Inflammatory macrophage treated with lipopolysaccharide for 4 hours (primary cell): ENCODE measurements around the gene GPANK1.

Experiments used
- DNase-seq: peaks from one replicate; pipeline ENCODE4 v3.0.0-alpha.2; 2020

The GPANK1 gene

DNA sequence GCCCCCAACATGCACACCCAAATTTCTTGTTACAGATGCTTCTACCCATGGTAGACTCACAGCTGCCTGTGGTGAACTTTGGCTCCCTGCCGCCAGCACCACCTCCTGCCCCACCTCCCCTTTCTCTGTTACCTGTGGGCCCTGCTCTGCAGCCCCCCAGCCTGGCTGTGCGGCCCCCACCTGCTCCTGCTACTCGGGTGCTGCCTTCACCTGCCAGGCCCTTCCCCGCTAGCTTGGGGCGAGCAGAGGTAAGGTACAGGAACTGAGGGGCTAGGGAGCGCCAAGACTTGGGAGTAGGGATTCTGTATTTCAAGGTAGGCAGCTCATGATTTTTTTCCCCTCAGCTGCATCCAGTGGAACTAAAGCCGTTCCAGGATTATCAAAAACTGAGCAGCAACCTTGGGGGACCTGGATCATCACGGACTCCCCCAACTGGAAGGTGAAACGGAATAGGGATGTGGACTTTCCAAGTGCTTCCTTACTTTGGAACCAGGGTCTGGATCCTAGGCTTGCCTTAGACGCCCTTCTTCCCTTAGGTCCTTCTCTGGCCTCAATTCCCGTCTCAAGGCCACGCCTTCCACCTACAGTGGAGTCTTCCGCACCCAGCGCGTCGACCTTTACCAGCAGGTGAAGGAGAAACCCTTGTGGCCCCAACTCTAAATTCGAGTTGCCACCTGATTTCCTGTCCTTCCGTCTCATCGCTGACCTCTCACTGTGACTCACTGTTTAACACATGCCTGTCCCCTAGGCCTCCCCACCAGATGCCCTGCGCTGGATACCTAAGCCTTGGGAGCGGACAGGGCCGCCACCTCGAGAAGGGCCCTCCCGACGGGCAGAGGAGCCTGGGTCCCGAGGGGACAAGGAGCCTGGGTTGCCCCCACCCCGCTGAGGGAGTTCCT is 27.9 kb downstream of the GPANK1 start:
- no peak for DNase-seq

DNA sequence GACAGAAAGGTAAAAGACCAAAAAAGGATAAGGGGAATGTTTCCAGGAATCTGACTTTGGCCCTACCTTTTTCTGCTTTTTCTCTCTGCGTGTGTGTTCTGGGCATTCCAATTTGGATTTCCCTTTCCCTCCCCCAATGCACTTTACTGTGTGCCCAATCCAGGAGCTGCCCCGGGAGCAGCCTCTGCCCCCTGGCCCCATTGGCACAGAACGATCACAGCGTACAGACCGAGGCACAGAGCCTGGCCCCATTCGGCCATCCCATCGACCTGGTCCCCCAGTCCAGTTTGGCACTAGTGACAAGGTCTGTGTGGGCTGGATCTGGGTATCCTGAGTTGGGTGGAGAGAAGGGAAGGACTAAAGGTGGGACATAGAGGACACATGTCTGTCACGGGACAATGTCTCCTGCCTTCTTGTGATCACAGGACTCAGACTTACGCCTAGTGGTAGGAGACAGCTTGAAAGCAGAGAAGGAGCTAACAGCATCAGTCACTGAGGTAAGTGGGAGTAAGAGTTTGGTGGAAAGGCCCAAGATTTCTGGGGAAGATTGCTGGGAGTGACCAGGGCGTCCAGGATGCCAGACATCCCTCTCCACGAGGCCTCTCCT is 29.7 kb downstream of the GPANK1 start:
- no peak for DNase-seq

DNA sequence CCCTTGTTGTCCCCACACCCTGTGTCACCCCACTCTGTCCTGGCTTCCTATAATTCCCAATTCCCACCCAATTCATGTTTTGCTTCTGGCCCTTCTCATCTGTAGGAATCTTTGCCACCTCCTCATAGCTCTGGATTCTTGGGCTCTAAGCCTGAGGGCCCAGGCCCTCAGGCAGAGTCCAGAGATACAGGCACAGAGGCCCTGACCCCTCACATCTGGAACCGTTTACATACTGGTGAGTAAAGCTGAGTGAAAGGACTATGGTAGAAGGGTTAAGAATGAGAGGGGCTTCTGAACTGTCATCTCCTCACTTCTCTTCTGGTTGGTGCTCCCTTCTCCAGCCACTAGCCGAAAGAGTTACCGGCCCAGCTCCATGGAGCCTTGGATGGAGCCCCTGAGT is 30.7 kb downstream of the GPANK1 start:
- DNase-seq = no peak

DNA sequence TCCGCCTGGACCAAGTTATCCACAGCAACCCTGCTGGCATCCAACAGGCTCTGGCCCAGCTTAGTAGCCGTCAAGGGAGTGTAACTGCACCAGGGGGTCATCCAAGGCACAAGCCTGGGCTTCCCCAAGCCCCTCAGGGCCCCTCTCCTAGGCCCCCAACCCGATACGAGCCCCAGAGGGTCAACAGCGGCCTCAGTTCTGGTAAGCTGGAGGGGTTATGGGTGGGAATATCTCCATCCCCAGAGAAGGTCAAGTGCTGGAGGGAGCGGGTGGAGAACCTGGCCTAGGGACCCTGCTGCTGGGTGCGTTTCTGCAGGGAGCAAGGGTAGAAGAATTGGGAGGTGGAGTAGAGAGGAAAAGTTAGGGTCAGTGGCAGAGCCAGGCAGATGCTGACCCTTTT is 31.4 kb downstream of the GPANK1 start:
- DNase-seq = no peak

DNA sequence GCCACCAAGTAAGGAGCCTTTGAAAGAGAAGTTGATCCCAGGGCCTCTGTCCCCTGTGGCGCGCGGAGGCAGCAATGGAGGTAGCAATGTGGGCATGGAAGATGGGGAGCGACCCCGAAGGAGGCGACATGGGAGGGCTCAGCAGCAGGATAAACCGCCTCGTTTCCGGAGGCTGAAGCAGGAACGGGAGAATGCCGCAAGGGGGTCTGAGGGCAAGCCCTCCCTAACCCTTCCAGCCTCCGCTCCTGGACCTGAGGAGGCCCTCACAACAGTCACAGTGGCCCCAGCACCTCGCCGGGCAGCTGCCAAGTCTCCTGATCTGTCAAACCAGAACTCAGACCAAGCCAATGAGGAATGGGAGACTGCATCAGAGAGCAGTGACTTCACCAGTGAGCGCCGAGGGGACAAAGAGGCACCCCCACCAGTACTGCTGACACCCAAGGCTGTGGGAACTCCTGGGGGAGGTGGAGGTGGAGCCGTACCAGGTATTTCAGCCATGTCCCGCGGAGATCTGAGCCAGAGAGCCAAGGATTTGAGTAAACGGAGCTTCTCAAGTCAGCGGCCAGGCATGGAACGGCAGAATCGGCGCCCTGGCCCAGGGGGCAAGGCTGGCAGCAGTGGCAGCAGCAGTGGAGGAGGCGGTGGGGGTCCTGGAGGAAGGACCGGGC is 32.4 kb downstream of the GPANK1 start:
- DNase-seq = no peak

DNA sequence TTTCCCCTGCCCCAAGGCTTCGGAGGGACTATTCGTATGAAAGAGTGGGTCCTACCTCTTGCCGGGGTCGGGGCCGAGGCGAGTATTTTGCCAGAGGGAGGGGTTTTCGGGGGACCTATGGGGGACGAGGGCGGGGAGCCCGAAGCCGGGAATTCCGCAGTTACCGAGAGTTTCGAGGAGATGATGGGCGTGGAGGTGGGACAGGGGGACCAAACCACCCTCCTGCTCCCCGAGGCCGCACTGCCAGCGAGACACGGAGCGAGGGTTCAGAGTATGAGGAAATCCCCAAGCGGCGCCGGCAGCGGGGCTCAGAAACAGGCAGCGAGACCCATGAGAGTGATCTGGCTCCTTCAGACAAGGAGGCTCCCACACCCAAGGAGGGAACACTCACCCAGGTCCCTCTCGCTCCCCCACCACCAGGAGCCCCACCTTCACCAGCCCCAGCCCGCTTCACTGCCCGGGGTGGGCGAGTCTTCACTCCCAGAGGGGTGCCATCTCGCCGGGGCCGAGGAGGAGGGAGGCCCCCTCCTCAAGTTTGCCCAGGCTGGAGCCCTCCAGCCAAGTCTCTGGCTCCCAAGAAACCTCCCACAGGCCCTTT is 33.0 kb downstream of the GPANK1 start:
- no peak for DNase-seq

DNA sequence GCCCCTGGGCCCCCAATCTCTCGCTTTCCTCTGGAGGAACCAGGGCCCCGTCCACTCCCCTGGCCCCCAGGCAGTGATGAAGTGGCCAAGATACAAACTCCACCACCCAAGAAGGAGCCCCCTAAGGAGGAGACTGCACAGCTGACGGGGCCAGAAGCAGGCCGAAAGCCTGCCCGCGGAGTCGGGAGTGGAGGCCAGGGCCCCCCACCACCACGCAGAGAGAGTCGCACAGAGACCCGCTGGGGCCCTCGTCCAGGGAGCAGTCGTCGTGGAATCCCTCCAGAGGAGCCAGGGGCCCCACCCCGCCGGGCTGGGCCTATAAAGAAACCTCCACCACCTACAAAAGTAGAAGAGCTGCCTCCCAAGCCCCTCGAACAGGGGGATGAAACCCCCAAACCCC is 33.6 kb downstream of the GPANK1 start:
- DNase-seq = no peak

DNA sequence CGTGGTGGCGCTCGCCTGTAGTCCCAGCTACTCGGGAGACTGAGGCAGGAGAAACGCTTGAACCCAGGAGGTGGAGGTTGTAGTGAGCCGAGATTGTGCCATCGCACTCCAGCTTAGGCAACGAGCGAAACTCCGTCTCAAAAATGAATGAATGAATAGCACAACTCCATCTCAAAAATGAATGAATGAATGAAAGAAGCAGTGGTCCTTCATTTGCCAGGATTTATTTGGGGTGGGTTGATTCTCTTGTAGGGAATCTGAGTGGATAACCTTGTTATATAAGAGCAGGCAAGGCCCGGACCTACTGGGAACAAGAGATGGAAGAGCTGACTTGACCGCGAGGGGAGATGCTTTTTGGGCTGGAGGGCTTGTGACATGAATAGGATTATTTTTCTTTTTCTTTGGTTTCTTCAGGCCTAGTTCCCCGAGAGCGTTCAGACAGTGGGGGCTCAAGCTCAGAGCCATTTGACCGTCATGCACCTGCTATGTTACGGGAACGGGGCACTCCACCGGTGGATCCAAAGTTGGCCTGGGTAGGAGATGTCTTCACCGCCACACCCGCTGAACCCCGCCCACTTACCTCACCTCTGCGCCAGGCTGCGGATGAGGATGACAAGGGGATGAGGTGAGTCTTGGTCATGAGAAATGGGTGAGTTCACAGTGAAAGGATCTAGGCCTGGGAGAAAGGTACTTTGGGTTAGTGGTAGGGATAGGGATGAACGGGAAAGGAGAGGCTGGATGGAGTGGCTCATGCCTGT is 34.4 kb downstream of the GPANK1 start:
- DNase-seq = no peak

DNA sequence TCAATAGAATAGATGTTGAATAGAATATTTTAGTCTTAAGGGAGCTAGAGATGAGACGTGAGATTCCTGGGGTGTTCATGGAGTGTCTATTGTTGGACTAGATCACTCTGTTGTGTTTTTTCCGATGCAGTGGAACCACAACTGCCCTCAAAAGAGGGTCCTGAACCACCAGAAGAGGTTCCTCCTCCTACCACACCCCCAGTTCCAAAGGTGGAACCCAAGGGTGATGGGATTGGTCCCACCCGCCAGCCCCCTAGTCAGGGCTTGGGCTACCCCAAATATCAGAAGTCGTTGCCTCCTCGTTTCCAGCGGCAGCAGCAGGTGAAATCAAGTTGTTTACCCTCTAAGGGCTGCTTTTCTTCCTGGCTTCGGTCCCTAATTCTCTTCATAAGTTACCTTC is 35.8 kb downstream of the GPANK1 start:
- DNase-seq = no peak

DNA sequence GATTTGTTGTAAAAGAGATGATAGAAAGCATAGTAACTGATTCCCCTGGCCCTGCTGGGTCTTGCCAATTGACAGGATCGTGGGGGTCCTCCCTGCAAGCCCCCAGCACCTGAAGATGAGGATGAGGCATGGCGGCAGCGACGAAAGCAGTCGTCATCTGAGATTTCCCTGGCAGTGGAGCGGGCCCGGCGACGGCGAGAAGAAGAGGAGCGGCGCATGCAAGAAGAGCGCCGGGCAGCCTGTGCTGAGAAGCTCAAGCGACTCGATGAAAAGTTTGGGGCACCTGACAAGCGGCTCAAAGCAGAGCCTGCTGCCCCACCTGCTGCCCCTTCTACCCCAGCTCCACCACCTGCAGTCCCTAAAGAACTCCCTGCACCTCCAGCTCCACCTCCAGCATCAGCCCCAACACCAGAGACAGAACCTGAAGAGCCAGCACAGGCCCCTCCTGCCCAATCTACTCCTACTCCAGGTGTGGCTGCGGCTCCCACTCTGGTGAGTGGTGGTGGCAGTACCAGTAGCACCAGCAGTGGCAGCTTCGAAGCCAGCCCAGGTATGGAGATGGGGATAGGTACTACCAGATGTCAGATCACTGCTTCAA is 37.0 kb downstream of the GPANK1 start:
- DNase-seq = no peak

DNA sequence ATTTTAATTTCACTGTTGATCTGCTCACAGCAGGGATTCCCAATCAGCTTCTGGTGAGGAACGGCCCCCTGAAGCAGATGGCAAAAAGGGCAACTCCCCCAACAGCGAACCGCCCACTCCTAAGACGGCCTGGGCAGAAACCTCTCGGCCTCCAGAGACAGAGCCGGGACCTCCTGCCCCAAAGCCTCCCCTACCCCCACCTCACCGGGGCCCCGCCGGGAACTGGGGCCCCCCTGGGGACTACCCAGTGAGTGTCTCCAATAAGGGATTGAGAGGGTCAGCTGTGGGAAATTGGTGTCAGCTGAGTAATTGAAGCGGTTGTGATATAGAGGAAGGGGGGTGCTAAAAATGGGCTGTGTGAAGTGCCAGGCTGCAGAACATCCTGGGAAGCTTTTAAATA is 37.8 kb downstream of the GPANK1 start:
- DNase-seq = no peak

DNA sequence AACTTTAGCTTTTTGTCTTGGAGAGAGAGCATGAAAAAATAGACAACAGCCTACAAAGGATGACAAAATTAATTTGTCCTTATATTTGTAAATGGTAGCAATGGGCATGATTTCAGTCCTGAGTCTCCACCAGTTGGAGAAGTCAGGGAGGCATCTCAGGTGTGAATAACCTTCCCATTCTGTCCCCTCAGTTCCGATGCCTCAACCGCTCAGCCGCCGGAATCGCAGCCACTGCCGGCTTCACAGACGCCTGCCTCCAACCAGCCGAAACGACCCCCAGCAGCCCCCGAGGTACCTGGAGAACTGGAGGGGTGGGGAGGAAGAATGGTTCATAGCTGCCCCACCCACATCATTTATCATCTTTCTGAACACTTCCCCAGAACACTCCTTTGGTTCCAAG is 40.7 kb downstream of the GPANK1 start:
- DNase-seq = no peak

DNA sequence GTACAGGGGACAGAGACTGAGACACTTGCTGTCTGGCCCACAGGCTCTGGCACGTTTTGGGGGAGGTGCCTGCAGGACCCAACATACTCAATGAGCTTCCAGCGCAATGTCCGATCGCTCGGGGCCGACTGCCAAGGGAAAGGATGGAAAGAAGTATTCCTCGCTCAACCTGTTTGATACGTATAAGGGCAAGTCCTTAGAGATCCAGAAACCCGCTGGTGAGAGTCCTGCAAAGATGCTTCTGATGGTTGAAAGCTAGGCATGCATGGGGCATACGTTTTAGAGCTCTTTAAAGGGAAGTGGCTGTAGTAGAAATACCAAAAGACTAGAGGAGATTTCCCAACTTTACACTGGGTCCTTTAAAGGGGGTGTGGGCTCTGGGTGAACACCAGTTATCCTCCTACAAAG is 42.1 kb downstream of the GPANK1 start:
- DNase-seq = peak; percentile 34

DNA sequence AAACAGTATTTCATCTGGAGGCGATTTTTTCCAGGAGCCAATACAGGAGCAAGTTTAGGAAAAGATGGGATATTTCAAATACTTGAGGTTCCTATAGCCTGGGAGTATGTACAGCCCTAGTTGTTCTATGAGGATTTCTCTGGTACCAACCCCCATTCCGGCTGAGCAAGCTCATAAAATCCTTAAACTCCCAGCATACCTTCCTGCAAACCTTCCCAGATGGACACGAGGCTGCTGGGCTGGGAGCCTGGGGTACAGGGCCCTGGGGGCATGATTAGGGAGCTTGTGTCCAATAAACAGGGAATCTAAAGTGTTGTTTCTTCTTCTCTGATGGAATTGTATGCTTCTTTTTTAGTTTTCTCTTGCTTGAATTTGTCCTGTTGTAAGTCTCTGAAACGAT is 42.8 kb downstream of the GPANK1 start:
- no peak for DNase-seq

DNA sequence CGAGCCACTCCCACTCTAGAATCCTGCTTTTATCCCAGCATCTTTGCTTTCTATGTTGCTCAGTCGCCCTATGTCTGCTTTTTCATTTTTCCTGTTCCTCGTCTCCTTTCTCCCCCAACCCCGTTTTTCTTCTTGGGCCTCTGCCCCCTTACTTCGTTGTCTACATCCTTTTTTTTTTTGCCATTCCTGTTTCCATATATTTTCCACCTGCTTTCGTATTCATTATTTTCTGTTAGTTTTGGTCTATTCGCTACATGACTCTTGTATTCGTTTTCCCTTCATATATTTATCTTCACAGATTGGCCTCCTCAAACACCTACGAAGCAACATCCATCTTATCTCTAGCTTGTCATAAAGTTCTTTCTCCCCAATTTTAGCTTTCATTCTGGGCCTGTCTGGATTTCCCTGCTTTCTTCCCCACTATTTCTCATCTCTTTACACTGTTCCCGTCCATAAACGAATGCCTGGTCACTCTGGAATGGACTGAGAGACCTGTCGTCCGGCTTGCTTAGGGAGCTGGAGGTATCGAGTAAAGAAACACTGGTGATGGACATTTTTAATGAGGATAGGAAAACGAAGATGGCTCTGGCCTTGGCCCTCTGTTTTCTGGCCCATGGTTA is 43.4 kb downstream of the GPANK1 start:
- no peak for DNase-seq

DNA sequence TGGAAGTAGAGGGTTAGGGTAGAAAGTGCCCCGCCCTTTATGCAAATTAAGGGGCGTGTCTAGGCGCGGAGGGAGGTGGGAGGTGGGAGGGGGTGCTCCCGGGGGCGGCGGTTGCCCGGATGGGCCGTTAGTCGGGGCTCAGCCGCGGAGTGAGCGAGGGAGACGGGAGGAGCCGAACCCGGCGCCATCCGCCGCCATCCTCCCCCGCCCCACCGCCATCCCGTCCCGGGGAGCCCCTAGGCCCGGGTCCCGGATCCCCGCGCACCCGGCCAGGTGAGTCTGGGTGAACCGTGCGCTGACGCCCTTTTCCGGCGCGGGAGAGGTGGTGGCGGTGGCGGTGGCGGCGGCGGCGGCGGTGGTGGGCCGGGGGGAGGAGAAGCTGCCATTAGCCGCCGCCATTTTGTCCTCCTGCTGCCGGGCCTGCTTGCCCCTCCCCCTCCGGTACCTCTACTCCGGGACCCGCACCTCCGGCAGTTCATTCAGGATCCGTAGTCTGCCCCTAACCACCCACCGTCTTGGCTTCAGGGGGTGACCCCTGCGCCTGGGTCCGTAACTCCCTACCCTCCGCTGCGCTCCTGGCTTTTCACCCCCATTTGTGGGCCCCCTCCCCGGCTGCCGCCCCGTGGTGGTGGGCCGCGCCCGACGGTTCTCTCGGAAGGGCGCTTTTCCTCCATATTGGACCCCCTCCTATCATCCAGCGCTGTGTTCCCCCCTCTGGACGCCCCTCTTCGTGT is 44.0 kb downstream of the GPANK1 start, which contains the start of gene PRRC2A:
Gene PRRC2A, plus strand, starts transcription at position 130 of the 734 bp plus-strand sequence. CDS start 2,075 bp downstream, outside the sequence.
- DNase-seq = no peak

DNA sequence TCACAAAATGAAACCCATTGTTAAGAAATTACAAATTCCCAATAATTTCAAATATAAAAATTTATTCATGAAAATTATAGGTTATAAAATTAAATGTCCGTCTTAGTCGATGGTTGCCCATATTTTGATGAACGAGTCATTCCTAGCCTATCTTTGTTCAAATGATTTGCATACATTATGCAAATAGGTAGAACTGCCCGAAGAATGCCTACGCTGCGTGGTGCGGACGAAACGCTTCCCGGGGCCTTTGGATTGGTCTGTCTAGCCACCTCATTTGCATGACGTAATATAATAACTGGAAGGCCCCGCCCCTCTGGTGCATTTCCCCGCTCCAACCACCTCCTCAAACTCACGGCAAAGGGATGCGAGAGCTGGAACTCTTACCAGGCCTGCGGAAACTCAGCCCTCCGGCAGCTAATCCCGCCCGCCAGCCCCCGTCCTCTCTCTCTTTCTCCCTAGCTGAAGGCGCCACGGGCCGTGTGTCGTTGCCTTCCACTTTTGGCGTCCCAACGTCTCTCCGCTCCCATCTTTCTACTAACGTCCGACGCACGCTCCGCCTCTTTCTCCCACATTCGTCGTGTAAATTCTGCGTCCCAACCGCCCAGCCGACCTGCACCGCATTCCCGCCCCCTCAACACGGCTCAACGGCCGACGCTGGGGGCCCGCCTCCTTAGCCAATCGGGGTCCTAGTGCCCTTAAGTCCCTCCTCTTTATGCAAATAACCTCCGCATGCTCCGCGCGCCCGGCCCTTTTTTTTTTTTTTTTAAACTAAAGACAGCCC is 44.8 kb downstream of the GPANK1 start:
- DNase-seq = peak; percentile 99

DNA sequence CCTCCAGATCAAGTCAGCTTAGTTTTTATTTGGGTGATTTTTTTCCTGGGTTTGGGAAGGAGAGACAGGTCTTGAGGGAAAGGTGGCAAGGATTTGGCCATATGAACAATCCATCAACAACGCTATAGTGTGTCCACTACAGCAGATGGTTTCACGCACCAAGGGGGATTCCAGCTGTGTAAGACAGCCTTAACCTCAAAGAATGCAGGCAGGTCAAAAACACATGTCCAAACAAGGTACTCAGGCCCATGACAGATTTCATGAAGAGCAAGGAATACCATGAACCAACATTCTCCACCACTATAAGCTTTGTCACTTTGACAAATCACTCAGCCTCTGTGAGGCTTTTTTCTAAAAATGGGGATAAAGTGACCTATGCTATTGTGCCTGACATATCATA is 47.8 kb downstream of the GPANK1 start:
- DNase-seq = no peak

DNA sequence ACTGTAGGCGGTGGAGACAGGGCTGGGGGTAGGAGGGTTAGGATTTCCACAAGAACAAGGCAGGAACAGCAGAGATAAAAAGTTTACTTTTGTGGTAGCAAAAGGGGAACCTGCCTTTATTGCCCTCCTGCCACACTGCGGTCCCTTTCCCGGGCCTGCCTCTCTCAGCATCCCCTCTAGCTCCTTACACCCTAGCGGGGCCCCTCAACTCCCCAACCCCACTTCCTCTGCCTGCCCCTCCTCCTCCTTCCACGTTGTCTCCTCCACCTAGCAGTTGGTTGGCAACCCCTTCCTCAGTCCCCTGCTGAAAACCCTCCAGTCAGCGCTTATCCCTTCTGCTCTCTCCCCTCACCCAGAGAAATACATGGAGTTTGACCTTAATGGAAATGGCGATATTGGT is 49.0 kb downstream of the GPANK1 start:
- DNase-seq = no peak
